HG03103 (cell line): ENCODE measurements around the gene C1orf167.

Experiments used
- ATAC-seq: cut with Tn5 transposase; IDR thresholded peaks from one replicate; pipeline ENCODE4 v1.9.1; 2021; ENCODE audit warnings: low read depth; ENCODE audit not compliant: unreplicated experiment

Gene C1orf167

GRCh38 chr1:11784256-11784992 is 22.4 kb downstream of the C1orf167 start:
- no peak for ATAC-seq

GRCh38 chr1:11784993-11785769 is 23.2 kb downstream of the C1orf167 start:
- no peak for ATAC-seq

- no peak for ATAC-seq
These were observed 24.2 kb downstream of the C1orf167 start for GRCh38 chr1:11786168-11786567.

- no peak for ATAC-seq
These were observed 25.3 kb downstream of the C1orf167 start for GRCh38 chr1:11787251-11787803.

- ATAC-seq, result no peak
These were observed 25.9 kb downstream of the C1orf167 start for GRCh38 chr1:11787804-11788436.

- no peak for ATAC-seq
These were observed 26.6 kb downstream of the C1orf167 start for GRCh38 chr1:11788549-11789053.

GRCh38 chr1:11789126-11790067 is 27.4 kb downstream of the C1orf167 start:
- ATAC-seq, result no peak

GRCh38 chr1:11790101-11790879 is 28.3 kb downstream of the C1orf167 start:
- ATAC-seq, result no peak

- ATAC-seq, result no peak
These were observed 29.1 kb downstream of the C1orf167 start for GRCh38 chr1:11790880-11791715.

GRCh38 chr1:11792106-11792505 is 30.1 kb downstream of the C1orf167 start:
- no peak for ATAC-seq

- ATAC-seq, result no peak
These were observed 31.8 kb downstream of the C1orf167 start for GRCh38 chr1:11793819-11794218.

GRCh38 chr1:11794446-11795237 is 32.6 kb downstream of the C1orf167 start:
- no peak for ATAC-seq

GRCh38 chr1:11795238-11795890 is 33.4 kb downstream of the C1orf167 start:
- ATAC-seq, result no peak

GRCh38 chr1:11796036-11796828 is 34.2 kb downstream of the C1orf167 start:
- ATAC-seq, result no peak

GRCh38 chr1:11797525-11798216 is 35.7 kb downstream of the C1orf167 start:
- ATAC-seq, result no peak

- no peak for ATAC-seq
These were observed 37.1 kb downstream of the C1orf167 start for GRCh38 chr1:11799099-11799498.
